Endothelial cell of hepatic sinusoid (primary cell): ENCODE measurements around the gene SMIM14.
"Not testable (repeated sequence)": the region's sequence is repeated elsewhere in the genome, so short reads cannot be mapped to it uniquely, and the experiment has no call there.

ENCODE experiments used
- in situ Hi-C: cut with HindIII; loops from 2 replicates; pipeline ENCODE4 v1.10.0; 2017; ENCODE audit warnings: low sequenced_read_pairs

Gene SMIM14

DNA sequence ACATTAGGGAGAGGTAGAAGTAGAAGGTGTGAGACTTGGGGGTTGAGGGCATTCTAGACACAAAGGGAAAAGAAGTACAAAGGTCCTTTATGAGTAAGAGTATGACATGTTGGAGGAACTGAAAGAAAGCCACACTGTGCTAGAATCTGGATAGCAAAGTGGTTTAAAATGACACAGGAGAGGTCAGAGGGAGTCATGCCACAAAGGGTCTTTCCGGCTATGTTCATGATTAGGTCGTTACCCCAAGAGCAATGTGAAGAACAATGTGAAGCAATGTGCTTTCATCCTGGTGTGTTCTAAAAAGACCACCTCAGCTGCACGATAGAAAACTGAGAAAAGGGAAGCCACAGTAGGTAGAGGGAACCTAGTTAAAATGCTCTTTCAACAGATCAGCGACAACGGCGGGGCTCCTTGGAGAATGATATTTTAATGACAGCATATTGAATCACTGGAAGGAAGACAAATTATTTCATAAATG lies 29.2 kb downstream of the SMIM14 start:
- in situ Hi-C loops: no loop called here

DNA sequence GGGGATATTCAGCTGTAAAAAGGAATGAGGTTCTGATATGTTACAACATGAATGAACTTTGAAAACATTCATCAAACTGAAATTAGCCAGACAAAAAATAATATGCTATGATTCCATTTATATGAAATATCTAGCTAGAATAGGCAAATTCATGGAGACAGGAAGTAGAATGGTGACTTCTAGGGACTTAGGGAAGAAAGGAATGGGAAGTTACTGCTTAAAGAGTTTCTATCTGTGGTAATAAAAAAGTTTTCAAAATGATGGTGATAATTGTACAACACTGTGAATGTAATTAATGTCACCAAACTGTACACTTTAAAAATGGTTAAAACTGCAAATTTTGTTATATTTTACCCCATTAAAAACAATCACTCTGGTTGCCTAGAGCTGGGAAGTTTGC lies 30.2 kb downstream of the SMIM14 start:
- in situ Hi-C loops: no loop called here

DNA sequence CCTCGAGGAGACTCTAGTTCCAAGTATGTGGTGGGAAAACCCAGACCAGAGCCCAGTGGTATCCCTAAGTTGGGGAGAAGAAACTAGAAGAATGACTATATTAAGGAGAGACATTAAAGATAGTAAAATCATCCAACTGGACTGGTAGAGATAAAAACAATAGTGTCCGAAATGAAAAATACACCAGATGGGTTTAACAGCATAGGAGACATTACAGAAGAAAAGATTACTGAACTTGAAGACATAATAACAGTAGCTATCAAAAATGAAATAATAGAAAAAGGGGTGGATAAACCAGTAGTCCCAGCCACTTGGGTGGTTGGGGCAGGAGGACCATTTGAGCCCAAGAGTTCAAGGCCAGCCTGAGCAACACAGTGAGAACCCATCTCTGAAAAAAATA lies 31.9 kb downstream of the SMIM14 start:
- in situ Hi-C loops: no loop called here

DNA sequence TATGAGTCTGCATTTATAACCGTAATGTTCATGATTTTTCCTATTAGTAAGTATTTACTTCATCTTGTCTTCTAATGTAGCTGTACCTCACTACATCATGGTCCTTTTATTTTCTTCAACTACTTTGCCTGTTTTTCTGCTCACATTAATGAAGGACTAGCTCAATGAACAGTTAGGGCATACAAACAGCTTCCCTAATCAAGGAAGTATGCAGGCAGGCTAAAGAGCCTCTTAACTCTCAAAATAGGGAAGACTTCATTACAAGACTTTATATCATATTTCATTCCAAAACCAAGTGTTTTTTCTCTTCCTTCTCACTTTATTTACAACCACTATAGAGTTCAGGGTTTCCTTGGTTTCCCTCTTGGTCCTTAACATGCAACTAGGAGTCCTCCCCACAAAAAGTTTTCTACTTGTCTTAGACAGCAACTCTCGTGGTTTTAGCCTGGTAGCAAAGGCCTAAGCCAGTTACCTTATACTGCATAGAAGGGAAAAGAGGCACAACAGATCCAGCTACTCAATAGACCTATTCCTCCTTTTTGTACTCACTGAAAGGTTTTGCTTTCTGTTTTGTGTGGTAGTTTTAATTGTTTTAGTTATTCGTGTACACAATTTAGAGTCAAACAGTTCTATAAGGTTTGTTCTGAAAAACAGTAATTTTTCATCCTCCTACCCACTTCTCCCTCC lies 40.8 kb downstream of the SMIM14 start:
- in situ Hi-C loops: no loop called here

DNA sequence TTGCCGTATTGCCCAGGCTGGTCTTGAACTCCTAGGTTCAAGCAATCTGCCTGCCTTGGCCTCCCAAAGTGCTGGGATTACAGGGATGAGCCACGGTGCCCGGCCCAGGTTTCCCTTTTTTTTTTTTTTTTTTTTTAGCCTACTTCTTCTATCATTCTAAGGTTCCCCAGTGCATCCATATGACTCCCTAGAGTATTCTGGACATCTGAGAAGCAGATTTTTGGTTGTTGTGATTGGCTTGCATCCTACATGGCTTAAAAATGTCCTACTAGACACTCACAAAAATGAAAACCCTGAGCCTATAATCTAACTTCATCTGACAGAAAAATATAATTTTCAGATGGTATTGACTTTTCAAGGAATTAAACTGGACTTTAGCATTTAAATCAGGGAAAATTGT lies 41.7 kb downstream of the SMIM14 start:
- in situ Hi-C loops: no loop called here

DNA sequence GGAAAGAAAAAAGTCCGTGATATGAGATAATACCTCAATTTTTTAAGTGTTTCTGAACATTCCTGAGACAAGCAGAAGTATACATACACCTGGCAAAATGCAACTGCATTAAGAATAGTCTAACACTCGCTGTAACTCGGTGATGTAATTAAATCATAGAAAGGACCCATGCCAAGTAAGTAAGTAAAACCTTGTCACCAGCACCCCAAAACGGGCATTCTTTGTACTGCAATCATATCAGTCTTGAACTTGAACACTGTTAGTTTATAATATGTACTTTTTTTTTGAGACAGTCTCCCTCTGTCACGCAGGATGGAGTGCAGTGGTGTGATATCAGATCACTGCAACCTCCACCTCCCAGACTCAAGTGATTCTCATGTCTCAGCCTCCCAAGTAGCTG lies 47.4 kb downstream of the SMIM14 start:
- in situ Hi-C loops: no loop called here

DNA sequence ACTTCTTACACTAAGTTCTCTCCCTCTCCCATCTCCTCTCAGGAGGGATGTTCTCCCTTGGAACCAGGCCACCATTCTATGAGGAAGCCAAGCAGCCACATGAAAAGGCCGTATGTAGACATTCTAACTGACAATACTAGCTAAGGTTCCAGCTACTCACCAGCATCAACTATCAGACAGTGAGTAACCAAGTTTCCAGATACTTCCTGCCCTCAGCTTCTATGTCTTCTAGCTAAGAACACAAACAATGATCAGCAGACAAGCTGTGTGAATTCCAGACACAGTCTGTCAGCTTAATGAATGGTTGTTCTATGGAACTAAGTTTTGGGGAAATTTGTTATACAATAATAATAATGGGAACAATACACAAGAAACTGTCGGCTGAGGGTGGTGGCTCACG lies 50.8 kb downstream of the SMIM14 start:
- in situ Hi-C loops: loop anchor here (5.0 kb wide), 1 partner anchor 49 kb away; the partner anchor contains the start of gene SMIM14

DNA sequence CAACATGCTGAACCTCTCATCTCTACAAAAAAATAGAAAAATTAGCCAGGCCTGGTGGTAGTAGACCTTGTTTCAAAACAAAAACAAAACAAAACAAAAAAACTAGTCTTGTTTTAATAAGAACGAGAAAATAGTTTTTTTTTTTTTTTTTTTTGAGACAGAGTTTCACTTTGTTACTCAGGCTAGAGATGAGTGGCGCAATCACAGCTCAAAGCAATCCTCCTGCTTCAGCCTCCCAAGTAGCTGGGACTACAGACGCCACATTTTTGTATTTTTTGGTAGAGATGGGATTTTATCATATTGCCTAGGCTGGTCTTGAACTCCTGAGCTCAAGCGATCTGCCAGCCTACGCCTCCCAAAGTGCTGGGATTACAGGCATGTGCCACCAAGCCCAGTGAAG lies 63.7 kb downstream of the SMIM14 start:
- in situ Hi-C loops: no loop called here

DNA sequence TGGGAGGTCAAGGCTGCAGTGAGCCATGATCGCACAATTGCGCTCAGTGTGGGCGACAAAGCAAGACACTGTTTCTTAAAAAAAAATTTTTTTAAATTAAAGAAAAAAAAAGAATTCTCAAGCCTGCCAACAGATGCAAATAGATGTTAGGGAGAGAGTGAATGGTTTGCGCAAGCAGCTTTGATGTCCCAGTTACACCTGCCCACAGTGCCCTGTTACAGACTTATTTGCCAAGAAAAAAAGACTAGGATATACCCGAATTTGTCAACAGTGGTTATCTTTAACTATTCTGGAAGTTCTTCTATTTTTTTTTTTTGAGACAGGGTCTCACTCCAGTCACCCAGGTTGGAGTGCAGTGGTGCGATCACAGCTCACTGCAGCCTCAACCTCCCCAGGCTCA lies 67.2 kb downstream of the SMIM14 start:
- in situ Hi-C loops: no loop called here

DNA sequence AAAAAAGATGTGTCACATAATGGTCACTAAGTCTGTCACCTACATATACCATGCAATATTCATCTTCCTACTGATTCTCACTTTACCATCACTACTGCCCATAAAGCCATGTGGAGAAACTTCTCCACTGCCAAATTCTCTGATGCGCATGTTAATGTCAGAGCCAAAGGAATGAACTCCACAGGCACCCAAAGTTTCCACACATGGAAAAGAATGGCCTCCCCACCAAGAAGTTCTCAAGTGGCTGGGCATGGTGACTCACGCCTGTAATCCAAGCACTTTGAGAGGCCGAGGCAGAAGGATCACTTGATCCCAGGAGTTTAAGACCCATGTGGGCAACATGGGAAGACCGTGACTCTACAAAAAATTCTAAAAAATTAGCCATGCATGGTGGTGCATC lies 67.6 kb downstream of the SMIM14 start:
- in situ Hi-C loops: no loop called here

DNA sequence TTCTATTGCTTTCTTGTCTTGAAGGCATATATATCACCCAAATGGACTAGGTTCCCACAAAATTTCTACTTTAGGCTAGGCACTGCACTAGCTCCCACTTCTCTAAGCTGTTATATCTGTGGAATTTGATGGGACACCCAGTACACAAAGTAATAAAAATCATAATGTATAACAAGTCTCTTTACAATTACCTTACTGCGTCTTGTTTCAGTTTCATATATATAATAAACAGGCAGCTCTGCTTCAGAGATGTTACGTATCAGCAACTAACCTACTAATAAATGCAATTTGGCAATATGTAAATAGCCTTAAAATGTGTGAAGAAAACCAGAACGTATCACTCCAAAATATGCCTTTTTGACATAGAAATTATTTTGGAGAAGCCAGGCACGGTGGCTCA lies 69.5 kb downstream of the SMIM14 start:
- in situ Hi-C loops: no loop called here

DNA sequence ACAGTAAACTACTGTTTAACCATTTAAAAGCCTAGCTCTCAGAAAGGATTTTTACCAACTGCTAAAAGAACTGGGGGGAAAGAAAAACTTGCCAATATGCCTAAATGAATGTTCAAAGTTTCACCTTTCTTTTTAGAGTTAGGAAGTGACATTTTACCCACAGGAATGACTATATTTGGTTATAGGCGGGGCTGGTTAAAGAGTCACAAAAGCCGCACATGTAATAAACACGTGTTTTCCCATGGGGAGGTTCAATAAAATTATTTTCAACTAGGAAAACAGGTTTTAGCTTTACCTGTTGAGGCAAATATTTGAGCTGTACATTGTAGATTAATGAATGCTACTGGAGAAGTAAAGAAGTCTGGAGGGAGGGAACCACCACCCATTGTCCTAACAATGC lies 69.9 kb downstream of the SMIM14 start:
- in situ Hi-C loops: no loop called here

DNA sequence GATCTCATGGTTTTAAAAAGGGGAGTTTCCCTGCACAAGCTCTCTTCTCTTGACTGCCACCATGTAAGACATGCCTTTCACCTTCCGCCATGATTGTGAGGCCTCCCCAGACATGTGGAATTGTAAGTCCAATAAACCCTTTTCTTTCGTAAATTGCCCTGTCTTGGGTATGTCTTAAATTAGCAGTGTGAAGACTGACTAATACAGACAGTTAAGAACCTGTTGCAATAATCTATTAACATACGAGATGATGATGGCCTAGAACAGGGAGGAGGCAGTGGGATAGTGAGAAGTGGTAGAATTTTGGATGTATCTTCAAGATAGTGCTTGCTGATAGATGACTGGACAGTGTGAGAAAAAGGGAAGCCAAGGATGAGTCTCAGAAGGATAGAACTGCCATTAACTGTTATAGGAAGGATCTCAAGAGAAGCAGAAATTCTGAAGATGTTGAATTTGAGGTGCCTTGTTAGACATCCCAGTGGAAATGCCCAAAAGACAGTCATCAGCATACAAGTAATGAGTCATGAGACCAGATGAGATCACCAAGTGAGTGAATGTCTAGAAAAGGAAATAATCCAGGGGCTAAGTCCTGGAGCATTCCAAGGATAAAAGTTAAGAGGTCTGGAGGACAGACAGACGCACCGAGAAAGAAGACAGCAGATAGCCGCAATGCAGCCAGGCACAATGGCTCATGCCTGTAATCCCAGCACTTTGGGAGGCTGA lies 72.6 kb downstream of the SMIM14 start:
- in situ Hi-C loops: no loop called here

DNA sequence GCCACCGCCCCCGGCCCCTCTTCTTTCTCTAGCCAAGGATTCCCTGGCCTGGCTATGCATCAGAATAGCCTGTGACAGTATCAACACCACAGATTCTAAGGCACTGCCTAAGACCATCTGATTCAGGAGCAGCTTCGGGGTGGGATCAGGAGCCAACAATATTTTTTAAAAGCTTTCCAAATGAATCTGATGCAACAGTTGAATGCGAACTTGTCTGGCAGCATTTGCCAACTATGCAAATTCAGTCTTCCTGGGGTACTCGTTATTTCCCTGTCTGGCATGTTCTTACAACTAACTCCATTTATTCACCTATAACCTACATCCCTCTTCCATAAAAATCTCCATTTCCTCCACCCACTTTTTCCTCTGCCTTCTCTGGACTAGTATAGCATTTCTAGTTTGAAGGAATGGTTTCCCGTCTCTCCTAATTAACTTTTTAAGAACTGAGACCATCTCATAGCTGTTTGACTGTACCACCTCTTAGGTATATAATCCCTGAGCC lies 75.3 kb downstream of the SMIM14 start:
- in situ Hi-C loops: loop anchor here (5.0 kb wide), 1 partner anchor 64 kb away; no protein-coding TSS in a partner anchor

DNA sequence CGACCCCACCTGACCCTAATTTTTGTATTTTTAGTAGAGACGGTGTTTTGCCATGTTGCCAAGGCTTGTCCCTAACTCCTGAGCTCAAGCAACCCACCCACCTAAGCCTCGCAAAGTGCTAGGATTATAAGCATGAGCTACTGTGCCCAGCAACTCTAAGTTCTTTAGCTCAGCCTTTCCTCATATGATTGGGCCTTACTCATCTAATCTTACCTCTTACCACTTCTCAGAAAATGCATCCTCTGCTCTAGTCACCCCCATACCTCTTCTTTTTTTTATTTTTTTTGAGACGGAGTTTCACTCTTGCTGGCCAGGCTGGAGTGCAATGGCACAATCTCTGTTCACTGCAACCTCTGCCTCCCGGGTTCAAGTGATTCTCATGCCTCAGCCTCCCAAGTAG lies 75.9 kb downstream of the SMIM14 start:
- in situ Hi-C loops: loop anchor here (5.0 kb wide), 1 partner anchor 65 kb away; no protein-coding TSS in a partner anchor

DNA sequence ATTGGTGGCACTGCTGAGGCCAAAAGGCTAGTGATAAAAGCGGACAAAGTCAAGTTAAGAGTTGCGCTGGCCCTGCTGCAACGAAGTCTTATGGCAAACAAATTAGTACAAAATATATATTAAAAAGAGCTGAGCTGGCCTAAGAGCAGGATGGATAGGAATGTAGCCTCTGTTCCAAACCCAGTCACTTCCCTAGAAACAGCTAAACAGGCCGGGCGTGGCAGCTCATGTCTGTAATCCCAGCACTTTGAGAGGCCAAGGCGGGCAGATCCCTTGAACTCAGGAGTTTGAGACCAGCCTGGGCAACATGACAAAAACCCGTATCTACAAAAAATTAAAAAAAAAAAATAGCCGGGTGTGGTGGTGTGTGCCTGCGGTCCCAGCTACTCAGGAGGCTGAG lies 79.0 kb downstream of the SMIM14 start:
- in situ Hi-C loops: loop anchor here (5.0 kb wide), 1 partner anchor 68 kb away; no protein-coding TSS in a partner anchor

DNA sequence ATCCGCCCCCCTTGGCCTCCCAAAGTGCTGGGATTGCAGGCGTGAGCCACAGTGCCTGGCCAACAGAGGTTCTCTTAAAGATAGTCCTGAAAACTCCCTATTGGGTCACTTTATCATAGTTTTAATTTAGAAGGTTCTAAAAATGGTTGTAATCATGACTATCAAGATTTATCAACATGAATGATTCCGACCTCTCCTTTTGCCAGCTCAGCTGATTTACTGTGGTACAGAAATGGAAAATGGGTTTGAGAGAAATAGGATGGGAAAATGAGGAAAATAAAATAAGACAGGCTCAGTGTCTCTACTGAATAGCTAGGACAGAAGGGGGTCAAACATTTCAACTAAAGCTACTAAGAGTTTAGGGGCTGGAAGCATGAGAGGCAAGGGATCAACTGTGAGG lies 83.2 kb downstream of the SMIM14 start:
- in situ Hi-C loops: no loop called here

DNA sequence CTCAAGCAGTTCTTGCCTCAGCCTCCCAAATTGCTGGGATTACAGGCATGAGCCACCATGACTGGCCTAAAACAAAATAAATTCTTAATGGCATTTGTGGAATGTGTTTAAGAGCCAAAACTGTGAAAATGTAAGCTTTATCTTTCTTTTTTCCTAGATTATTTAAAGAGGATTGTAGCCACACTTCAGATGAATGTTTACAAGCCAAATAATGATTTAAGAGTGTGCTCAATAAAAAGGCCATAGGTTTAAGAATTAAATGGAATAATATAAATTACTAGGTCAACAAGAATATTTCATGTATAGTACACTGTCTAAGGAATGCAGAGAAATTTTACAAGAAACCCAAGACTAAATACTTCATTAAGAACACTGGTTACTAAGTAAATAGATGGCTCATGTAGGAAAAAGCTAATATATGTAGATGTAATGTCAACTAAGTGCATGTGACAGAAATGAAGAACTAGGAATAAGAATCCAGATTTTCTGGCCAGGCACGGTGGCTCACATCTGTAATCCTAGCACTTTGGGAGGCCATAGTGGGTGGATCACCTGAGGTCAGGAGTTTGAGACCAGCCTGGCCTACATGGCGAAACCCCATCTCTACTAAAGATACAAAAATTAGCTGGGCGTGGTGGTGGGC lies 90.1 kb downstream of the SMIM14 start:
- in situ Hi-C loops: no loop called here

DNA sequence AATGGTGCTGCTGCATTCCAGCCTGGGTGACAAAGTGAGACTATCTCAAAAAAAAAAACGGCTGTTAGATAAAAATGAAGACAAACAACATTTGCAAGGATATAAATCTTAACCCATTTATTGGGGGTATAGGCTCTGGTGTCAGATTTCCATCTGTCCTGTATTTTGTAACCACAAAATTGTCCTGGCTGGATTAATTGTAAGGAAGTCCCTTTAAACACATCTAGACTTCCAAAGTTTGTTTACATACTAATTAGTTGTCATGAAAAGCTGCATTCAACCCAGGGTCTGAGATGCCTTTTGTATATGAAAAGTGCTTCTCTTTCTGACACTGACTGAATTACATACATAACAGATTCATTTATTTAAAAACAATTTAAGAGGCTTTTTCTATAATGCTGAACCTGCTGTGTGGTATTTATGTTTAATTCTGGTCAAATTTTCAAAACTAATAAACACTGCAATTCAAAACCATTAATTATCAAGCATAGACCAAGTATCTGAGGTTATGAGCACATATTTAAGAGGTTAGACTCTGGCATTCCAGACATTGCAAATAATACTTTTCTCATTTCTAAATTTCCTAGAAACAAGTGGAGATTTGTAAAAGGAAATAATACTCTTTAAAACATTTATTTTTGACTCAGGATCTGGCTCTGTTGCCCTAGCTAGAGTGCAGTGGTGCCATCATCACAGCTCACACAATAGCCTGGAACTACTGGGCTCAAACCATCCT lies 93.9 kb downstream of the SMIM14 start:
- in situ Hi-C loops: no loop called here

DNA sequence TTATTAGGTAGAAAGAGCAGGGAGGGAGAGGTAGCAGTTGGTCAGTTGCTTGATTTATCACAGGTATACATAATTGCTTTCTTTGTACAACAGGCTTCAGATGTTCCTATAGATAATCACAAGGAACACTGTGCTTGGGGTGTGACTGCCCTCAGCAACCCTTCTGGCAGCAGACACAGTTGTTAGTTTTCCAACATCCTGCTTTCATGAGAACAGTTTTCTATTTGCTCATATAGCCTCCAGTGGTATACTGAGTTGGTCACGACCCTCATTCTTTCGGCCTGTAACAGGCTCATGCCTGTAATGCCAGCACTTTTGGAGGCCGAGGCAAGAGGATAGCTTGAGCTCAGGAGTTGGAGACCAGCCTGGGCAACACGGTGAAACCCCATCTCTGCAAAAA lies 94.6 kb downstream of the SMIM14 start:
- in situ Hi-C loops: not testable (repeated sequence)

DNA sequence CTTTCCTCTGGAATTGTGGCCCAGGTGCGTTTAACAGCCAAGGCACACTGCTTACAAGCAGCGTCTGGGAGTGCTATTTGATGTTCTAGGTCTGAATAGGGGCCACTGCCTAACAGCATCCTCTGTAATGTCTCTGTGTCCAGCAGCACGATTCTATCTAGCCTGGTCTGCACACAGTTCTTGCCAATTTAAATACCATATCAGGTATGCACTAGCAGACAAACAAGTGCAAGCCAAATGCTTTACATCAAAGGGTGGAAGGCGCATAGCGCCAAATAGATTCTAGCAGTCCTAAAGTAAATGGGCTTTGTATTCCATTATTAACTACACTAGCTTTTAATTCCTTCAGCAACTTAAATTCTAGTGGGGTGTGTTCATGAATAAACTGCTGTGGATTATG lies 95.6 kb downstream of the SMIM14 start:
- in situ Hi-C loops: no loop called here
